Smooth muscle cell (in vitro differentiated cells): Measurements from ENCODE around the gene FAM200C. TPM values are rescaled to one million over a fixed set of nuclear protein-coding genes. Genes with fewer than 3 reads are reported as not detected.

Source experiments
- DNase-seq: peaks from one replicate; lab custom pipeline; 2025; ENCODE audit not compliant: unreplicated experiment; lab: John Stamatoyannopoulos, UW
- H2AFZ ChIP-seq: fragments of 200-600 bp; sonication (generic); 2 replicates; pipeline ENCODE4 v1.6.0; 2016; ENCODE audit warnings: antibody characterized with exemption, low read depth, mild to moderate bottlenecking
- H3F3A ChIP-seq: fragments of 200-600 bp; sonication (generic); 2 replicates; pipeline ENCODE4 v1.6.0; 2017; ENCODE audit warnings: antibody characterized with exemption, low read depth
- H3K27ac ChIP-seq: fragments of 200-600 bp; sonication (generic); 2 replicates; pipeline ENCODE4 v1.5.1; 2016; ENCODE audit warnings: low read depth, mild to moderate bottlenecking
- H3K27me3 ChIP-seq: fragments of 200-600 bp; sonication (generic); 2 replicates; pipeline ENCODE4 v1.6.1; 2016; ENCODE audit warnings: low read depth, mild to moderate bottlenecking
- H3K36me3 ChIP-seq: fragments of 200-600 bp; sonication (generic); 2 replicates; pipeline ENCODE4 v1.5.1; 2016; ENCODE audit warnings: low read depth
- H3K4me1 ChIP-seq: fragments of 200-600 bp; sonication (generic); 2 replicates; pipeline ENCODE4 v1.5.1; 2016; ENCODE audit warnings: low read depth
- H3K4me2 ChIP-seq: fragments of 200-600 bp; sonication (generic); 2 replicates; pipeline ENCODE4 v1.6.0; 2016; ENCODE audit warnings: mild to moderate bottlenecking
- H3K4me3 ChIP-seq: fragments of 200-600 bp; sonication (generic); 2 replicates; pipeline ENCODE4 v1.5.1; 2016; ENCODE audit warnings: mild to moderate bottlenecking
- H3K79me2 ChIP-seq: fragments of 200-600 bp; sonication (generic); 2 replicates; pipeline ENCODE4 v1.6.0; 2016; ENCODE audit warnings: low read depth, mild to moderate bottlenecking
- H3K9ac ChIP-seq: fragments of 200-600 bp; sonication (generic); 2 replicates; pipeline ENCODE4 v1.6.0; 2016; ENCODE audit warnings: low read depth
- H3K9me3 ChIP-seq: fragments of 200-600 bp; sonication (generic); replicated peaks from 2 replicates; pipeline ENCODE4 v1.5.1; 2016; ENCODE audit warnings: low read depth
- H4K20me1 ChIP-seq: fragments of 200-600 bp; sonication (generic); 2 replicates; pipeline ENCODE4 v1.6.0; 2016; ENCODE audit warnings: low read depth
- WGBS: methylation state at CpG from one replicate; pipeline ENCODE4 v1.1.7; 2016; ENCODE audit warnings: low lambda C conversion rate; 5-methylcytosine and 5-hydroxymethylcytosine counted together
- polyA plus RNA-seq: library from polyadenylated mRNA; unstranded; fragments of >200 nt; fragmentation: Nextera tagmentation; extraction: Ambion mirVana; gene quantifications from 2 replicates; pipeline ENCODE4 v1.2.1, GENCODE V29; 2016
- total RNA-seq: library from RNA; depleted of rRNA; stranded (reverse); fragments of >200 nt; gene quantifications from 2 replicates; pipeline ENCODE4 v1.2.3, GENCODE V29; 2014
- TF ChIP-seq, protein P1 (sequence below): fragments of 200-600 bp; sonication (generic); IDR thresholded peaks from 2 replicates; pipeline ENCODE4 v1.5.1; 2017; ENCODE audit warnings: borderline replicate concordance, mild to moderate bottlenecking, antibody characterized with exemption; ENCODE audit not compliant: insufficient read depth, poor library complexity, severe bottlenecking

FAM200C gene
- total and polyA plus RNA-seq, 2 experiments from 2014 or later, result 1.5 to 1.8 TPM

GRCh38 chr5:160390787-160391696, 8.8 kb downstream of the FAM200C start:
- TF ChIP-seq, protein P1, sequence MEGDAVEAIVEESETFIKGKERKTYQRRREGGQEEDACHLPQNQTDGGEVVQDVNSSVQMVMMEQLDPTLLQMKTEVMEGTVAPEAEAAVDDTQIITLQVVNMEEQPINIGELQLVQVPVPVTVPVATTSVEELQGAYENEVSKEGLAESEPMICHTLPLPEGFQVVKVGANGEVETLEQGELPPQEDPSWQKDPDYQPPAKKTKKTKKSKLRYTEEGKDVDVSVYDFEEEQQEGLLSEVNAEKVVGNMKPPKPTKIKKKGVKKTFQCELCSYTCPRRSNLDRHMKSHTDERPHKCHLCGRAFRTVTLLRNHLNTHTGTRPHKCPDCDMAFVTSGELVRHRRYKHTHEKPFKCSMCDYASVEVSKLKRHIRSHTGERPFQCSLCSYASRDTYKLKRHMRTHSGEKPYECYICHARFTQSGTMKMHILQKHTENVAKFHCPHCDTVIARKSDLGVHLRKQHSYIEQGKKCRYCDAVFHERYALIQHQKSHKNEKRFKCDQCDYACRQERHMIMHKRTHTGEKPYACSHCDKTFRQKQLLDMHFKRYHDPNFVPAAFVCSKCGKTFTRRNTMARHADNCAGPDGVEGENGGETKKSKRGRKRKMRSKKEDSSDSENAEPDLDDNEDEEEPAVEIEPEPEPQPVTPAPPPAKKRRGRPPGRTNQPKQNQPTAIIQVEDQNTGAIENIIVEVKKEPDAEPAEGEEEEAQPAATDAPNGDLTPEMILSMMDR, result peak; percentile 53
- WGBS, result 69% methylated on average over 3 of the region's 8 CpGs
- Histone ChIP-seq H4K20me1 (peaks cover 5% of the 10 kb centered on the region), H3K4me2 (no peak overlapping the region), H2AFZ (no peak overlapping the region), H3K79me2 (no peaks in the 10 kb centered on the region), H3F3A (no peaks in the 10 kb centered on the region), H3K4me3 (no peak overlapping the region), H3K9me3 (peaks cover 9% of the 10 kb centered on the region), H3K36me3 (no peaks in the 10 kb centered on the region), H3K27ac (no peak overlapping the region), H3K9ac (no peak overlapping the region), H3K4me1 (no peaks in the 10 kb centered on the region), H3K27me3 (no peaks in the 10 kb centered on the region)
- DNase-seq, result no peak

DNA sequence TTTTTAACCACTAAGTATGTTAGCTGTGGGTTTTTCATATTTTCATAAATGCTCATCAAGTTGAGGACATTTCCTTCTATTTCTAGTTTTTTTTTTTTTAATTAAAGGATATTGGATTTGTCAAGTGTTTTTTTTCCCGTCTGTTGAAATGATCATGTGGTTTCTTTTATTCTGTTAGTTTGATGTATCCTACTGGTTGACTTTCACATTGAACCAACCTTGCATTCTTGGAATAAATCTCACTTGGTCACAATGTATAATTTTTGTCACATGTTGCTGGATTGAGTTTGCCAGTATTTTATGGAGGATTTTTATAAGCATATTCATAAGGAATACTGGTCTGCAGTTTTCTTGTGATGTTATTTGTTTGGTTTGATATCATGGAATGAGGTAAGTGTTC, 12.4 kb downstream of the FAM200C start:
- no peak overlapping the region for H3K4me3 ChIP-seq
- no peak overlapping the region for H3K4me2 ChIP-seq
- no peak for DNase-seq
- WGBS, result 93% methylated on average over 1 of the region's 1 CpG
- no peak overlapping the region for H2AFZ ChIP-seq
- H3K27ac ChIP-seq, result no peak overlapping the region
- no peaks in the 10 kb centered on the region for H3K27me3 ChIP-seq
- no peak overlapping the region for H3K9ac ChIP-seq
- no peaks in the 10 kb centered on the region for H3K79me2 ChIP-seq
- TF ChIP-seq, protein P1, result no peak
- H3K36me3 ChIP-seq, result no peaks in the 10 kb centered on the region
- no peaks in the 10 kb centered on the region for H3K4me1 ChIP-seq
- H3K9me3 ChIP-seq, result peaks cover 9% of the 10 kb centered on the region
- no peaks in the 10 kb centered on the region for H4K20me1 ChIP-seq
- no peaks in the 10 kb centered on the region for H3F3A ChIP-seq

DNA sequence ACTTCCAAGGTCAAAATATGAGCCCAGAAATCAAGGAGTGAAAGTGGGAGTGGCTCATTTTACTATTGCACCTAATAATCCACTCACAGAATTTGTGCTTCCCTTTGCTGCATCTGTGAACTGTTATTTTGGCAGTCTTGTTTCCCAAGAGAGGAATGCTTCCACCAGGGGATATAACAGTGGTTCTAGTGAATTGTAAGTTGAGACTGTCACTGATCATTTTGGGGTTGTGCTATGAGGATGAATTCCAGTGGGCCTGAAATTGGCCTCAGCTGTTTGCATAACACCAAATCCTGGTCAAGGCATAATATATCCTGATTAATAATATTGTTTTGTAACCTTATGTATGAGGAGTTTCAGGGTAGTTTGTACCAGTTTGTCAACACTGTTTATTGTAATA, 14.4 kb downstream of the FAM200C start:
- no peak overlapping the region for H3K9ac ChIP-seq
- H2AFZ ChIP-seq, result no peak overlapping the region
- no peaks in the 10 kb centered on the region for H3K4me1 ChIP-seq
- no peaks in the 10 kb centered on the region for H3K27me3 ChIP-seq
- TF ChIP-seq, protein P1, result no peak
- H3K79me2 ChIP-seq, result no peaks in the 10 kb centered on the region
- no peak overlapping the region for H3K4me3 ChIP-seq
- no peaks in the 10 kb centered on the region for H3K36me3 ChIP-seq
- no peak overlapping the region for H3K4me2 ChIP-seq
- H4K20me1 ChIP-seq, result no peaks in the 10 kb centered on the region
- H3K27ac ChIP-seq, result no peak overlapping the region
- H3F3A ChIP-seq, result no peaks in the 10 kb centered on the region
- no peak for DNase-seq
- H3K9me3 ChIP-seq, result peaks cover 9% of the 10 kb centered on the region

DNA sequence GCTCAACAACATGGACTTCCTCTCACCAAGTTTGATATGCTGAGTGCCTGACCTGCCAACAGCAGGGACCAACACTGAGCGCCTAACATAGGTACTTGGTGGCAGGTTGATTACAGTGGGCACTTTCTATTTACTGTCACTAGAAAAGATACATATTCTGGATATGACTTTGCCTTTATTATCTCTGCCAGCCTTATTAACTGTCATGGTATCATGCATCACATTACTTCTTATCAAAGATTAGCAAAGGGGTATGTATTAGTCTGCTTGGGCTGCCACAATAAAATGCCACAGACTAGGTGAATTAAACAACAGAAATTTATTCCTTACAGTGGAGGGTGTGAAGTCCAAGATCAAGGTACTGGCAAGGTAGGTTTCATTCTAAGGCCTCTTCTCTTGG, 15.2 kb downstream of the FAM200C start:
- H3F3A ChIP-seq, result no peaks in the 10 kb centered on the region
- H3K4me2 ChIP-seq, result no peak overlapping the region
- no peaks in the 10 kb centered on the region for H4K20me1 ChIP-seq
- H3K9ac ChIP-seq, result no peak overlapping the region
- TF ChIP-seq, protein P1, result no peak
- no peak overlapping the region for H3K27ac ChIP-seq
- no peak for DNase-seq
- no peaks in the 10 kb centered on the region for H3K36me3 ChIP-seq
- peaks cover 9% of the 10 kb centered on the region for H3K9me3 ChIP-seq
- H3K4me3 ChIP-seq, result no peak overlapping the region
- no peaks in the 10 kb centered on the region for H3K4me1 ChIP-seq
- no peaks in the 10 kb centered on the region for H3K79me2 ChIP-seq
- H3K27me3 ChIP-seq, result no peaks in the 10 kb centered on the region
- WGBS, result 97% methylated on average over 1 of the region's 1 CpG
- H2AFZ ChIP-seq, result no peak overlapping the region
